Measurements from ENCODE around the gene ZNF805. TPM values are rescaled to one million over a fixed set of nuclear protein-coding genes. Genes with fewer than 3 reads are reported as not detected.

ZNF805 gene
- total RNA-seq, 2 donors from 2014 or later, result 9.5 to 10.4 TPM

DNA sequence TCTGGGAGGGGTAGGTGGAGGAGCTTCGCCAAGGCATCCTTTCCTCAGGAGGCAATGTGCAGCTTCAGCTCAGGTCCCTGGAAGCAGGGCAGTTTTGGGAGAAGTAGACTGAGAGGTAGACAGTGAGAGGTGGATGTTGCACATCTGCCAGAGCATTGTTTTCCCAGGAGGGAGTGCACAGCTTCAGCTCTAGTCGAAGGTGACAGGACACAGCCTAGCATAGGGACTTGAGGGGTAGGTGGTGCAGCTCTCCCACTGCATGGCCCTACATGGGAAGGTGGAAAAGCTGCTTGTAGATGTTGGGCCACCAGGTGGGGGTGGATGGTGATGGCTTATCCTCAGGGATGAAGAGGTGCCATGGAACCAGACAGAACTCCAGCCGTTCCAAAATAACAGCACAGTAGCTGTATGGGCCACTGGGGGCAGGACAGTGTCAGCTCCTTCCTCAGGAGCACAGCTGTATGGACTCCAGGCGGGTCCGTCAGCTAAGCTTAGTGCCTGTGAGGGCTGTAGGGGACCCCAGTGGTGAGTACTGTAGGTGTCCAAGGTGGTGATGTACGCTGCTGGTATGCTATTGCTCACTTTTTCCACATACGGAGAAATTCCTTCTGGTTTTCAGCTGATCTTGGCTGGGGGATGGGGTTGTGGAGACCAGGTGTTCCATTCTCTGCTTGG, 62.4 kb downstream of the ZNF805 start:
- DNase-seq, result no peak
- no peak for ATAC-seq
- intact Hi-C loops (cut with DNase I, micrococcal nuclease), result no loop called here

Other genes starting within 250 kb of the ZNF805 start
- not detected for gene USP29, start 120.6 kb upstream of the ZNF805 start, total RNA-seq
- not detected for gene ZIM3, start 95.4 kb upstream of the ZNF805 start, total RNA-seq
- not detected for gene DUXA, start 73.1 kb upstream of the ZNF805 start, total RNA-seq
- gene ZNF264, start 49.1 kb upstream of the ZNF805 start, total RNA-seq, result 10 to 100 TPM; 28.2 to 29.4 TPM
- gene AURKC, start 9.6 kb upstream of the ZNF805 start, total RNA-seq, result under 1 TPM; 0.67 to 0.89 TPM
- 10 to 100 TPM; 33.1 to 41.6 TPM for gene ZNF460, start 39.9 kb downstream of the ZNF805 start, total RNA-seq
- gene ZNF543, start 79.8 kb downstream of the ZNF805 start, total RNA-seq, result 1 to 10 TPM; 2.8 to 3.5 TPM
- gene ZNF304, start 110.6 kb downstream of the ZNF805 start, total RNA-seq, result 1 to 10 TPM; 3.0 to 3.3 TPM
- 1 to 10 TPM; 4.4 to 4.5 TPM for gene TRAPPC2B, start 122.9 kb downstream of the ZNF805 start, total RNA-seq
- gene ZNF547, start 122.9 kb downstream of the ZNF805 start, total RNA-seq, result 1 to 10 TPM; 1.4 to 1.8 TPM
- 10 to 100 TPM in 1 of 2 donors, 1 to 10 TPM in 1; 8.1 to 10.7 TPM for gene ZNF548, start 149.2 kb downstream of the ZNF805 start, total RNA-seq
- 10 to 100 TPM in 1 of 2 donors, 1 to 10 TPM in 1; 7.7 to 12.1 TPM for gene ZNF17, start 170.5 kb downstream of the ZNF805 start, total RNA-seq
- gene ZNF749, start 194.7 kb downstream of the ZNF805 start, total RNA-seq, result 1 to 10 TPM; 7.3 to 8.3 TPM
- gene VN1R1, start 216.5 kb downstream of the ZNF805 start, total RNA-seq, result under 1 TPM; 0.37 to 0.50 TPM
- gene ZNF772, start 236.9 kb downstream of the ZNF805 start, total RNA-seq, result 1 to 10 TPM; 3.2 to 3.8 TPM
- gene ZNF419, start 247.1 kb downstream of the ZNF805 start, total RNA-seq, result 1 to 10 TPM; 3.2 to 4.0 TPM

All from left colon (tissue), 2 donors.